Measurements from ENCODE around the gene ZFC3H1. TPM values are rescaled to one million over a fixed set of nuclear protein-coding genes. Genes with fewer than 3 reads are reported as not detected.

ZFC3H1 gene
- total and polyA plus RNA-seq, 2 of the 13 experiments (the other 11 are each of a cell fraction or from before 2014, with no cell fraction given), result 17.1 to 38.3 TPM

- TF ChIP-seq MAFK (conservative IDR thresholded peaks at IDR 0.05 in 1 of 2, IDR thresholded peaks at IDR 0.05 in 1 of 2; ENCODE audit: low read length in 2 of 2) (peak; percentile 75 to 76; a peak in 3 of 4 replicates), MAFF (IDR thresholded peaks at IDR 0.05; ENCODE audit: low read depth, low read length) (peak; percentile 77), EP300 (IDR thresholded peaks at IDR 0.05; ENCODE audit: low read depth in 2 of 2, low read length in 2 of 2) (no peak), EP300 (CRISPR knock-in tag; IDR thresholded peaks at IDR 0.05; ENCODE audit: borderline replicate concordance) (no peak)
- BruUV-seq (replicated peaks), result no TSS peak
- H3K4me3 ChIP-seq (replicated peaks in 1 of 3; ENCODE audit: insufficient read depth in 1 of 3, low read depth in 2 of 3, low read length in 3 of 3), result no peak overlapping the region
- H2AFZ ChIP-seq (ENCODE audit: low read length), result no peak overlapping the region
- no peak overlapping the region for H3K9ac ChIP-seq (ENCODE audit: insufficient read depth, low read depth, low read length)
- in situ Hi-C loops (cut with HindIII; ENCODE audit: extremely low pct_ligation_motif_present, low pct_unique_long_range_greater_than_20kb) (no loop called here), intact Hi-C loops (cut with micrococcal nuclease; ENCODE audit: unreplicated experiment) (loop anchor here (10.0 kb wide), 1 partner anchor 194 kb away; no protein-coding TSS in a partner anchor)
- ATAC-seq (no peak), FAIRE-seq (no peak), DNase-seq (ENCODE audit: low spot score) (no peak)
- H3K4me2 ChIP-seq (ENCODE audit: low read depth, low read length), result no peak overlapping the region
- ChIA-PET CTCF (ENCODE audit: low intra/inter-chr PET ratio, low total read pairs) (interaction anchor here (2.1 kb wide), 1 partner anchor 109 kb away, joined by 17 read pairs; no protein-coding TSS in a partner anchor), POLR2A (no interaction called here)
- no peak overlapping the region for H3K27ac ChIP-seq (ENCODE audit: extremely low read length, insufficient read depth, low read length)
- H3K27me3 ChIP-seq (ENCODE audit: control insufficient read depth in 1 of 2, insufficient read depth in 2 of 2, low read length in 2 of 2), result no peaks in the 10 kb centered on the region
- H3K36me3 ChIP-seq (replicated peaks in 1 of 2; ENCODE audit: control insufficient read depth in 1 of 2, insufficient read depth in 2 of 2, low read length in 2 of 2), result peaks cover 10 to 70% of the 10 kb centered on the region in 2 experiments
- no peaks in the 10 kb centered on the region for H3K4me1 ChIP-seq (ENCODE audit: insufficient read depth, low read length)
- H3K9me3 ChIP-seq (ENCODE audit: low read length), result no peaks in the 10 kb centered on the region
- no peaks in the 10 kb centered on the region for H3K79me2 ChIP-seq (ENCODE audit: insufficient read depth, low read length)
- H4K20me1 ChIP-seq (ENCODE audit: insufficient read depth, low read length), result no peaks in the 10 kb centered on the region; the same call in 1 of the 2 replicates
Observed at GRCh38 chr12:71638499-71638898, 25.1 kb downstream of the ZFC3H1 start.

- BruUV-seq (replicated peaks), result no TSS peak
- H3K4me1 ChIP-seq (ENCODE audit: insufficient read depth, low read length), result no peaks in the 10 kb centered on the region
- peak; percentile 70 for DNase-seq (ENCODE audit: low spot score)
- WGBS (ENCODE audit: low lambda C conversion rate), result 50% methylated on average over 3 of the region's 3 CpGs
- H2AFZ ChIP-seq (ENCODE audit: low read length), result no peak overlapping the region
- CTCF ChIA-PET (ENCODE audit: low intra/inter-chr PET ratio, low total read pairs), result interaction anchor here (1.0 to 2.2 kb wide), 2 partner anchors 110 to 221 kb away, joined by 3 to 11 read pairs; no protein-coding TSS in a partner anchor
- no peaks in the 10 kb centered on the region for H3K79me2 ChIP-seq (ENCODE audit: insufficient read depth, low read length)
- POLR2A ChIA-PET, result interaction anchor here (0.7 to 0.9 kb wide), 3 partner anchors 95 to 118 kb away, joined by 3 to 4 read pairs (median 4); partner anchors contain the start of gene RAB21
- TF ChIP-seq STAG1 (CRISPR knock-in tag; IDR thresholded peaks at IDR 0.05) (peak; percentile 66), ZFP1 (CRISPR knock-in tag; IDR thresholded peaks at IDR 0.05) (no peak), ZBTB21 (CRISPR knock-in tag; IDR thresholded peaks at IDR 0.05) (no peak), CTCF (CRISPR knock-in tag; IDR thresholded peaks at IDR 0.05) (peak; percentile 70), ZNF275 (CRISPR knock-in tag; IDR thresholded peaks at IDR 0.05; ENCODE audit: borderline replicate concordance) (no peak), RAD21 (CRISPR knock-in tag; IDR thresholded peaks at IDR 0.05) (peak; percentile 29; the same call in 1 of the 2 replicates), SMC3 (IDR thresholded peaks at IDR 0.05; ENCODE audit: low read length) (peak; percentile 14; the same call in 1 of the 2 replicates)
- H3K27ac ChIP-seq (ENCODE audit: extremely low read length, insufficient read depth, low read length), result no peak overlapping the region
- no peaks in the 10 kb centered on the region for H3K27me3 ChIP-seq (ENCODE audit: control insufficient read depth in 1 of 2, insufficient read depth in 2 of 2, low read length in 2 of 2)
- no peak overlapping the region for H3K9ac ChIP-seq (ENCODE audit: insufficient read depth, low read depth, low read length)
- H3K4me2 ChIP-seq (ENCODE audit: low read depth, low read length), result no peak overlapping the region
- H4K20me1 ChIP-seq (ENCODE audit: insufficient read depth, low read length), result no peaks in the 10 kb centered on the region; the same call in 1 of the 2 replicates
- ATAC-seq, result peak; percentile 51
- peaks cover 10 to 71% of the 10 kb centered on the region in 2 experiments for H3K36me3 ChIP-seq (replicated peaks in 1 of 2; ENCODE audit: control insufficient read depth in 1 of 2, insufficient read depth in 2 of 2, low read length in 2 of 2)
- peak; percentile 89 for FAIRE-seq
- no peaks in the 10 kb centered on the region for H3K9me3 ChIP-seq (ENCODE audit: low read length)
- intact Hi-C loops (cut with micrococcal nuclease; ENCODE audit: unreplicated experiment) (loop anchor here (1.0 to 10.0 kb wide), 2 partner anchors 192 to 221 kb away; no protein-coding TSS in a partner anchor), in situ Hi-C loops (cut with HindIII; ENCODE audit: extremely low pct_ligation_motif_present, low pct_unique_long_range_greater_than_20kb) (no loop called here)
- H3K4me3 ChIP-seq (replicated peaks in 1 of 3; ENCODE audit: insufficient read depth in 1 of 3, low read depth in 2 of 3, low read length in 3 of 3), result no peak overlapping the region
Observed at GRCh38 chr12:71636704-71637115, 26.9 kb downstream of the ZFC3H1 start.

All from HepG2 (cell line).